Sigmoid colon (tissue), 7 donors: ENCODE data around the gene ZC3HAV1. TPM values are rescaled to one million over a fixed set of nuclear protein-coding genes. Genes with fewer than 3 reads are reported as not detected.

ENCODE experiments used
- DNase-seq: peaks from one replicate; pipeline ENCODE4 v3.0.0-alpha.2; 2019
- H3K27ac ChIP-seq, 4 donors: fragments of 200-600 bp; sonication (generic); one replicate each; pipeline ENCODE4 v1.5.1; 2016 to 2019; ENCODE audit warnings: mild to moderate bottlenecking in 1 of 4
- H3K27me3 ChIP-seq, 3 donors: fragments of 200-600 bp; sonication (generic); one replicate each; pipeline ENCODE4 v1.5.1; 2019; ENCODE audit warnings: mild to moderate bottlenecking in 1 of 3
- H3K36me3 ChIP-seq, 4 donors: fragments of 200-600 bp; sonication (generic); one replicate each; pipeline ENCODE4 v1.5.1; 2016 to 2019
- H3K4me1 ChIP-seq, 4 donors: fragments of 200-600 bp; sonication (generic); one replicate each; pipeline ENCODE4 v1.5.1; 2017 to 2019
- H3K4me3 ChIP-seq, 4 donors: fragments of 200-600 bp; sonication (generic); one replicate each; pipeline ENCODE4 v1.5.1; 2017 to 2019; ENCODE audit warnings: mild to moderate bottlenecking in 2 of 4, moderate library complexity in 1 of 4
- H3K9me3 ChIP-seq, 4 donors: fragments of 200-600 bp in 3 of 4; sonication (generic) in 3 of 4; one replicate each; pipeline versions ENCODE4 v1.5.1 to v1.6.1; 2013 to 2019
- CTCF ChIP-seq, 4 experiments: fragments of 450-650 bp in 3 of 4; fragments of 200-600 bp in 1 of 4; IDR thresholded peaks; one replicate each; pipeline ENCODE4 v1.5.1; 2016 to 2019; ENCODE audit warnings: antibody characterized with exemption in 4 of 4, mild to moderate bottlenecking in 3 of 4, moderate library complexity in 2 of 4
- EP300 ChIP-seq, 4 donors: sonication (generic); formaldehyde crosslinking; IDR thresholded peaks; one replicate each; pipeline ENCODE4 v1.6.1; 2017; ENCODE audit warnings: antibody characterized with exemption in 4 of 4
- POLR2A ChIP-seq, 2 donors: fragments of 450-650 bp; IDR thresholded peaks; one replicate each; pipeline ENCODE4 v1.6.1; 2016; ENCODE audit warnings: antibody characterized with exemption in 2 of 2, mild to moderate bottlenecking in 2 of 2, moderate library complexity in 2 of 2
- POLR2AphosphoS5 ChIP-seq, 4 donors: sonication (generic); formaldehyde crosslinking; IDR thresholded peaks; one replicate each; pipeline ENCODE4 v1.6.1; 2017; ENCODE audit warnings: antibody characterized with exemption in 4 of 4
- WGBS, 2 donors: extraction: QIAGEN DNeasy Blood & Tissue Kit; methylation state at CpG; one replicate each; pipeline ENCODE4 v1.1.7; 2013; 5-methylcytosine and 5-hydroxymethylcytosine counted together
- intact Hi-C: fragments of 100-400 bp; cut with DNase I; formaldehyde crosslinking; loops from one replicate; pipeline ENCODE4 v1.15.1; 2023
- polyA plus RNA-seq, 3 donors: library from polyadenylated mRNA; stranded (reverse); fragments of 200-250 nt; gene quantifications; one replicate each; pipeline ENCODE4 v1.2.3, GENCODE V29; 2013
- total RNA-seq, 4 donors: library from RNA; depleted of rRNA; stranded (reverse); fragments of >200 nt; gene quantifications; one replicate each; pipeline ENCODE4 v1.1.0, GENCODE V29; 2016
- donor health status: healthy with polysubstance abuse.
- donor health status: Bipolar disorder and iron deficiency.
- donor health status: healthy.

Gene ZC3HAV1
- total RNA-seq: 10 to 100 TPM; 23.4 to 29.1 (median 26.1) TPM
- polyA plus RNA-seq: 10 to 100 TPM in 2 of 3 donors, 1 to 10 TPM in 1; 4.2 to 20.5 (median 10.6) TPM

GRCh38 chr7:139109188-139109982 lies at the start of gene ZC3HAV1:
TSS of gene ZC3HAV1 (minus strand) at chr7:139109720. CDS start at chr7:139109331, 389 bp downstream.
- intact Hi-C loops: loop anchor here (2.0 kb wide), 2 partner anchors 23 to 35 kb away; a partner anchor contains a TSS
- H3K9me3 ChIP-seq: no peaks in the 10 kb centered on the region

GRCh38 chr7:139153832-139154231 lies 44.3 kb upstream of the ZC3HAV1 start:
- no peak for DNase-seq
- 60 to 78% methylated on average over 2 of the region's 2 CpGs for WGBS, 2 donors
- TF ChIP-seq CTCF (IDR thresholded peaks at IDR 0.05) (no peak), POLR2AphosphoS5 (IDR thresholded peaks at IDR 0.05) (no peak), POLR2A (IDR thresholded peaks at IDR 0.05) (no peak), EP300 (IDR thresholded peaks at IDR 0.05) (no peak)

More at GRCh38 chr7:139109188-139109982, at the start of gene ZC3HAV1:
- Histone ChIP-seq H3K27ac (peak within 1 kb of the TSS; percentile 88 to 93 (median 92)), H3K27me3 (no peaks in the 10 kb centered on the region), H3K4me3 (peak within 1 kb of the TSS; percentile 70 to 84 (median 74)), H3K36me3 (no peaks in the 10 kb centered on the region), H3K4me1 (peaks cover 0 to 33% (median 27%) of the 10 kb centered on the region in 4 donors)
- DNase-seq: peak; percentile 96
- TF ChIP-seq EP300 (IDR thresholded peaks at IDR 0.05) (no peak), POLR2AphosphoS5 (IDR thresholded peaks at IDR 0.05) (peak; percentile 72 to 87 (median 84)), POLR2A (IDR thresholded peaks at IDR 0.05) (peak; percentile 42 to 52)
- 0% methylated on average over 68 of the region's 68 CpGs for WGBS, 2 donors

DNA sequence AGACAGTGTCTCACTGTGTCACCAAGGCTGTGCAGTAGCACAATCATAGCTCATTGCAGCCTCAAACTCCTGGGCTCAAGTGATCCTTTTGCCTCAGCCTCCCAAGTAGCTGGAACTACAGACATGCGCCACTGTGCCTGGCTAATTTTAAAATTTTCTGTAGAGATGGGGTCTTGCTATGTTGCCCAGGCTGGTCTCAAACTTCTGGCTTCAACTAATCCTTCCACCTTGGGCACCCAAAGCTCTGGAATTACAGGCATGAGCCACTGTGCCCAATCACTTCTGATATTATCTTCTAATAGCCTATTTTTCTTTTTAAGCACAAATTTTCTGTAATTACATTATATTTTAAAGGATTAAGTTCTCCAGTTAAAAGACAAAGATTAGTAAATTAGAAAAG lies 42.6 kb upstream of the ZC3HAV1 start:
- 97 to 98% methylated on average over 1 of the region's 1 CpG for WGBS, 2 donors
- DNase-seq: no peak
- H3K36me3 ChIP-seq: peaks cover 0 to 22% (median 0%) of the 10 kb centered on the region in 4 donors

More at GRCh38 chr7:139153832-139154231, 44.3 kb upstream of the ZC3HAV1 start:
- Histone ChIP-seq H3K27me3 (no peaks in the 10 kb centered on the region), H3K4me3 (no peak overlapping the region), H3K27ac (no peak overlapping the region), H3K36me3 (peaks cover 0 to 14% (median 2%) of the 10 kb centered on the region in 4 donors), H3K9me3 (no peaks in the 10 kb centered on the region), H3K4me1 (no peaks in the 10 kb centered on the region)
- intact Hi-C loops: no loop called here

DNA sequence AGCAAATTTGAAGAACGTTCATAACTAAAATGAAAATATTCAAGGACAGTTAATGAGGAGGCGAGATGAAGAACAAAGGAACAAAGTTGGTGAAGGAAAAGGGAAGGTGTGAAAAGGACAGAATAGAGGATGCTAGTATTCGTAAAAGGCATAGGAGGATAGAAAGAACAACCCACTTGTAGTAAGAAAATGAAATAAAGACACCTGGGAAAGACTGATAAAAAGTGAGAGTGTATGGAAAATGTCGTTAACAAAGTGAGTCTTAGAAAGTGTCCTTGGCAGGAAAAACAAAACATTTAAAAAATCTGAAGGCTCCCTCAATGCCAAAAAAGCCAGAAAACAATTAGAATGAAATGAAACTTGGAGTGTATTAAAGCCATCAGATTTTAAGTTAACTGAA lies 29.6 kb upstream of the ZC3HAV1 start:
- WGBS, 2 donors: 88 to 92% methylated on average over 4 of the region's 4 CpGs
- H3K9me3 ChIP-seq: no peaks in the 10 kb centered on the region
- DNase-seq: no peak
- peaks cover 0 to 7% (median 5%) of the 10 kb centered on the region in 4 donors for H3K4me1 ChIP-seq
- H3K27ac ChIP-seq: no peak overlapping the region
- intact Hi-C loops: no loop called here
- H3K36me3 ChIP-seq: peaks cover 0 to 6% (median 3%) of the 10 kb centered on the region in 4 donors
- H3K4me3 ChIP-seq: no peak overlapping the region
- TF ChIP-seq EP300 (IDR thresholded peaks at IDR 0.05) (no peak), CTCF (IDR thresholded peaks at IDR 0.05) (no peak), POLR2A (IDR thresholded peaks at IDR 0.05) (no peak), POLR2AphosphoS5 (IDR thresholded peaks at IDR 0.05) (no peak)
- no peaks in the 10 kb centered on the region for H3K27me3 ChIP-seq

More for the DNA sequence above, 42.6 kb upstream of the ZC3HAV1 start:
- H3K27me3 ChIP-seq: no peaks in the 10 kb centered on the region
- no peaks in the 10 kb centered on the region for H3K9me3 ChIP-seq
- H3K27ac ChIP-seq: no peak overlapping the region
- H3K4me1 ChIP-seq: no peaks in the 10 kb centered on the region
- intact Hi-C loops: no loop called here
- no peak overlapping the region for H3K4me3 ChIP-seq
- TF ChIP-seq EP300 (IDR thresholded peaks at IDR 0.05): no peak
- no peak for TF ChIP-seq CTCF (IDR thresholded peaks at IDR 0.05)
- TF ChIP-seq POLR2A (IDR thresholded peaks at IDR 0.05): no peak
- TF ChIP-seq POLR2AphosphoS5 (IDR thresholded peaks at IDR 0.05): no peak
